ENCODE measurements around the gene SRRT.

Gene SRRT

GRCh38 chr7:100895956-100896731 is 21.2 kb downstream of the SRRT start:
- CTCF ChIA-PET = interaction anchor here (1.3 to 3.0 kb wide), 5 partner anchors 158 to 297 kb away, joined by 3 to 27 read pairs (median 11); no protein-coding TSS in a partner anchor
- peak overlapping the region; percentile 32 for H3K4me3 ChIP-seq (ENCODE audit: low read depth, low read length)
- no peak overlapping the region for H3K27ac ChIP-seq (ENCODE audit: extremely low read depth, low read depth, low read length)
- POLR2A ChIA-PET = interaction anchor here (0.6 kb wide), 1 partner anchor 21 kb away, joined by 3 read pairs; the partner anchor contains the start of gene SRRT
- H3K36me3 ChIP-seq (ENCODE audit: control insufficient read depth in 2 of 2, insufficient read depth in 1 of 2, low read length in 2 of 2) = no peaks in the 10 kb centered on the region
- H3K9me3 ChIP-seq (ENCODE audit: control insufficient read depth, insufficient read depth, low read depth, low read length) = no peaks in the 10 kb centered on the region
- no peaks in the 10 kb centered on the region; the same call in 1 of the 2 replicates for H3K4me1 ChIP-seq (ENCODE audit: control insufficient read depth, insufficient read depth, low read length)
- TF ChIP-seq ZNF623 (tag by site-specific recombination; IDR thresholded peaks at IDR 0.05) = 0 out of 2 replicates have a peak, but pooled peaks have one; percentile 18
- TF ChIP-seq ZNF843 (tag by site-specific recombination; IDR thresholded peaks at IDR 0.05) = peak; percentile 49; the same call in 1 of the 2 replicates
- peak; percentile 68; the same call in 1 of the 2 replicates for TF ChIP-seq GLI4 (tag by site-specific recombination; IDR thresholded peaks at IDR 0.05)
- TF ChIP-seq, protein P1, sequence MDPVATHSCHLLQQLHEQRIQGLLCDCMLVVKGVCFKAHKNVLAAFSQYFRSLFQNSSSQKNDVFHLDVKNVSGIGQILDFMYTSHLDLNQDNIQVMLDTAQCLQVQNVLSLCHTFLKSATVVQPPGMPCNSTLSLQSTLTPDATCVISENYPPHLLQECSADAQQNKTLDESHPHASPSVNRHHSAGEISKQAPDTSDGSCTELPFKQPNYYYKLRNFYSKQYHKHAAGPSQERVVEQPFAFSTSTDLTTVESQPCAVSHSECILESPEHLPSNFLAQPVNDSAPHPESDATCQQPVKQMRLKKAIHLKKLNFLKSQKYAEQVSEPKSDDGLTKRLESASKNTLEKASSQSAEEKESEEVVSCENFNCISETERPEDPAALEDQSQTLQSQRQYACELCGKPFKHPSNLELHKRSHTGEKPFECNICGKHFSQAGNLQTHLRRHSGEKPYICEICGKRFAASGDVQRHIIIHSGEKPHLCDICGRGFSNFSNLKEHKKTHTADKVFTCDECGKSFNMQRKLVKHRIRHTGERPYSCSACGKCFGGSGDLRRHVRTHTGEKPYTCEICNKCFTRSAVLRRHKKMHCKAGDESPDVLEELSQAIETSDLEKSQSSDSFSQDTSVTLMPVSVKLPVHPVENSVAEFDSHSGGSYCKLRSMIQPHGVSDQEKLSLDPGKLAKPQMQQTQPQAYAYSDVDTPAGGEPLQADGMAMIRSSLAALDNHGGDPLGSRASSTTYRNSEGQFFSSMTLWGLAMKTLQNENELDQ (tag by site-specific recombination; IDR thresholded peaks at IDR 0.05; ENCODE audit: low read depth) = no peak
- TF ChIP-seq PRDM4 (tag by site-specific recombination; IDR thresholded peaks at IDR 0.05) = peak; percentile 34; the same call in 1 of the 2 replicates
- TF ChIP-seq ZNF140 (tag by site-specific recombination; IDR thresholded peaks at IDR 0.05) = no peak
- peak; percentile 80; the same call in 1 of the 2 replicates for TF ChIP-seq ZNF24 (tag by site-specific recombination; IDR thresholded peaks at IDR 0.05)
- 0 out of 2 replicates have a peak, but pooled peaks have one; percentile 11 for TF ChIP-seq SALL2 (tag by site-specific recombination; IDR thresholded peaks at IDR 0.05; ENCODE audit: borderline replicate concordance)
- TF ChIP-seq, protein P2, sequence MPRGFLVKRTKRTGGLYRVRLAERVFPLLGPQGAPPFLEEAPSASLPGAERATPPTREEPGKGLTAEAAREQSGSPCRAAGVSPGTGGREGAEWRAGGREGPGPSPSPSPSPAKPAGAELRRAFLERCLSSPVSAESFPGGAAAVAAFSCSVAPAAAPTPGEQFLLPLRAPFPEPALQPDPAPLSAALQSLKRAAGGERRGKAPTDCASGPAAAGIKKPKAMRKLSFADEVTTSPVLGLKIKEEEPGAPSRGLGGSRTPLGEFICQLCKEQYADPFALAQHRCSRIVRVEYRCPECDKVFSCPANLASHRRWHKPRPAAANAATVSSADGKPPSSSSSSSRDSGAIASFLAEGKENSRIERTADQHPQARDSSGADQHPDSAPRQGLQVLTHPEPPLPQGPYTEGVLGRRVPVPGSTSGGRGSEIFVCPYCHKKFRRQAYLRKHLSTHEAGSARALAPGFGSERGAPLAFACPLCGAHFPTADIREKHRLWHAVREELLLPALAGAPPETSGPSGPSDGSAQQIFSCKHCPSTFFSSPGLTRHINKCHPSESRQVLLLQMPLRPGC (tag by site-specific recombination; IDR thresholded peaks at IDR 0.05) = 0 out of 2 replicates have a peak, but pooled peaks have one; percentile 46
- TF ChIP-seq ZNF449 (tag by site-specific recombination; IDR thresholded peaks at IDR 0.05) = no peak
- peak; percentile 100 for TF ChIP-seq ZXDB (tag by site-specific recombination; IDR thresholded peaks at IDR 0.05)
- TF ChIP-seq GFI1B (tag by site-specific recombination; IDR thresholded peaks at IDR 0.05) = no peak
- TF ChIP-seq ZSCAN23 (tag by site-specific recombination; IDR thresholded peaks at IDR 0.05) = peak; percentile 73; the same call in 1 of the 2 replicates
- TF ChIP-seq, protein P3, sequence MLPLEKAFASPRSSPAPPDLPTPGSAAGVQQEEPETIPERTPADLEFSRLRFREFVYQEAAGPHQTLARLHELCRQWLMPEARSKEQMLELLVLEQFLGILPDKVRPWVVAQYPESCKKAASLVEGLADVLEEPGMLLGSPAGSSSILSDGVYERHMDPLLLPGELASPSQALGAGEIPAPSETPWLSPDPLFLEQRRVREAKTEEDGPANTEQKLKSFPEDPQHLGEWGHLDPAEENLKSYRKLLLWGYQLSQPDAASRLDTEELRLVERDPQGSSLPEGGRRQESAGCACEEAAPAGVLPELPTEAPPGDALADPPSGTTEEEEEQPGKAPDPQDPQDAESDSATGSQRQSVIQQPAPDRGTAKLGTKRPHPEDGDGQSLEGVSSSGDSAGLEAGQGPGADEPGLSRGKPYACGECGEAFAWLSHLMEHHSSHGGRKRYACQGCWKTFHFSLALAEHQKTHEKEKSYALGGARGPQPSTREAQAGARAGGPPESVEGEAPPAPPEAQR (tag by site-specific recombination; IDR thresholded peaks at IDR 0.05) = no peak; the same call in 1 of the 2 replicates
- TF ChIP-seq, protein P4, sequence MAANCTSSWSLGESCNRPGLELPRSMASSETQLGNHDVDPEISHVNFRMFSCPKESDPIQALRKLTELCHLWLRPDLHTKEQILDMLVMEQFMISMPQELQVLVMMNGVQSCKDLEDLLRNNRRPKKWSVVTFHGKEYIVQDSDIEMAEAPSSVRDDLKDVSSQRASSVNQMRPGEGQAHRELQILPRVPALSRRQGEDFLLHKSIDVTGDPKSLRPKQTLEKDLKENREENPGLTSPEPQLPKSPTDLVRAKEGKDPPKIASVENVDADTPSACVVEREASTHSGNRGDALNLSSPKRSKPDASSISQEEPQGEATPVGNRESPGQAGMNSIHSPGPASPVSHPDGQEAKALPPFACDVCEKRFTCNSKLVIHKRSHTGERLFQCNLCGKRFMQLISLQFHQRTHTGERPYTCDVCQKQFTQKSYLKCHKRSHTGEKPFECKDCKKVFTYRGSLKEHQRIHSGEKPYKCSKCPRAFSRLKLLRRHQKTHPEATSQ (tag by site-specific recombination; IDR thresholded peaks at IDR 0.05) = 0 out of 2 replicates have a peak, but pooled peaks have one; percentile 15
- no peak for TF ChIP-seq FEZF1 (tag by site-specific recombination; IDR thresholded peaks at IDR 0.05)
- TF ChIP-seq KLF8 (tag by site-specific recombination; IDR thresholded peaks at IDR 0.05) = peak; percentile 34
- no peak for TF ChIP-seq ZNF426 (tag by site-specific recombination; IDR thresholded peaks at IDR 0.05)
- TF ChIP-seq SCRT2 (tag by site-specific recombination; IDR thresholded peaks at IDR 0.05) = peak; percentile 99
- TF ChIP-seq EGR2 (tag by site-specific recombination; IDR thresholded peaks at IDR 0.05; ENCODE audit: low read depth) = peak; percentile 57; the same call in 1 of the 2 replicates

Measured in HEK293 (cell line).